OCI-LY3 (cell line): Measurements from ENCODE around the gene ALDH1L1.

Experiments
- H2AFZ ChIP-seq: fragments of 200-600, 300-600 bp; shearing (Covaris generic); 2 replicates; pipeline ENCODE4 v1.6.0; 2014; ENCODE audit warnings: antibody characterized with exemption, low read depth, low read length
- H3K27ac ChIP-seq: fragments of 200-600, 300-600 bp; sonication (generic); 2 replicates; pipeline ENCODE4 v1.5.1; 2014; ENCODE audit warnings: mild to moderate bottlenecking, low read length, moderate library complexity, mixed read lengths
- H3K27me3 ChIP-seq: fragments of 200-600, 300-600 bp; sonication (generic); 2 replicates; pipeline ENCODE4 v1.6.1; 2014; ENCODE audit warnings: low read depth, low read length, mixed read lengths
- H3K36me3 ChIP-seq: fragments of 200-600, 300-600 bp; sonication (generic); replicated peaks from 2 replicates; pipeline ENCODE3; 2014; ENCODE audit warnings: low read depth, low read length, mixed read lengths
- H3K4me1 ChIP-seq: fragments of 300-600, 200-600 bp; sonication (generic); 2 replicates; pipeline ENCODE4 v1.6.1; 2014; ENCODE audit warnings: low read length, mixed read lengths
- H3K4me2 ChIP-seq: fragments of 200-600, 300-600 bp; sonication (generic); 2 replicates; pipeline ENCODE4 v1.6.1; 2014; ENCODE audit warnings: low read length, mixed read lengths
- H3K4me3 ChIP-seq: fragments of 300-600, 200-600 bp; sonication (generic); 2 replicates; pipeline ENCODE4 v1.5.1; 2014; ENCODE audit warnings: antibody characterized with exemption, mild to moderate bottlenecking, low read length, moderate library complexity
- H3K79me2 ChIP-seq: fragments of 300-600, 200-600 bp; shearing (Covaris generic); 2 replicates; pipeline ENCODE4 v1.6.1; 2014; ENCODE audit warnings: mild to moderate bottlenecking, low read length, mixed read lengths
- H3K9ac ChIP-seq: fragments of 300-600, 200-600 bp; shearing (Covaris generic); 2 replicates; pipeline ENCODE4 v1.6.0; 2014; ENCODE audit warnings: mild to moderate bottlenecking, low read length, moderate library complexity
- H3K9me3 ChIP-seq: fragments of 200-600, 300-600 bp; shearing (Covaris generic); 2 replicates; pipeline ENCODE4 v1.6.1; 2014; ENCODE audit warnings: low read length, mixed read lengths; ENCODE audit not compliant: insufficient read depth
- H4K20me1 ChIP-seq: fragments of 200-600, 300-600 bp; sonication (generic); 2 replicates; pipeline ENCODE4 v1.6.1; 2016; ENCODE audit warnings: low read length, mixed read lengths; ENCODE audit not compliant: insufficient read depth
- EZH2phosphoT487 ChIP-seq: fragments of 200-600 bp; shearing (Covaris generic); IDR thresholded peaks from 2 replicates; pipeline ENCODE4 v1.6.1; 2018; ENCODE audit warnings: antibody characterized with exemption, mixed run types, low read depth
- TF ChIP-seq, protein P1 (sequence below): fragments of 200-600, 300-600 bp; sonication (generic); IDR thresholded peaks from 2 replicates; pipeline ENCODE4 v1.5.1; 2014; ENCODE audit warnings: antibody characterized with exemption, low read length, low read depth

ALDH1L1 gene

DNA sequence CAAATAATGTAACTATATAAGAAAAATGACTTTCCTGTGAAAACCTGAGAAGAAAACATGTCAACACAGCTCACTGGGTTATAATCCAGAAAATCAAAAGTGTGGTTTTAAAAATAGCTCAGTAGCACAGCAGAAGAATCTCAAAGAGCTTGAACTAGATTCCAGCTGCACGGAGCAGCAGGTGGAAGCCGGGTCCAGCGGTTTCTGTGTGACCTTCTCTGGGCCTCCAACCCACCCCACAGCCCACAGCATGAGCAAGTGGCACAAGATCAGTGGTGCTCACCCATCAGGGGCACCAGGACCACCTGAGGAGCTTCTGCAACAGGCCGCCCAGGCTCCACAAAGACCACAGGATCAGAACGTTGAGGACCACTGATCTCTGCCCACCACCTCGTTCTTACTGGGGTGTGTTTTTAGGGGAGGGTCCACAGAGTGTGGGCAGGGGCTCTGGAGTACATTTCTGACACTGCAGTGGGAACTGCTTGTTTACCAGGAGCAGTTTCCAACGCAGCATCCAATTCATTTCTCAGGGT lies 119.7 kb downstream of the ALDH1L1 start:
- Histone ChIP-seq H3K9ac (no peak overlapping the region), H4K20me1 (no peaks in the 10 kb centered on the region), H3K27ac (no peak overlapping the region), H3K4me1 (no peaks in the 10 kb centered on the region), H3K27me3 (no peaks in the 10 kb centered on the region), H3K4me3 (no peak overlapping the region), H2AFZ (no peak overlapping the region), H3K9me3 (no peaks in the 10 kb centered on the region), H3K4me2 (no peak overlapping the region), H3K79me2 (no peaks in the 10 kb centered on the region), H3K36me3 (no peaks in the 10 kb centered on the region)
- TF ChIP-seq EZH2phosphoT487, result no peak
- TF ChIP-seq, protein P1, sequence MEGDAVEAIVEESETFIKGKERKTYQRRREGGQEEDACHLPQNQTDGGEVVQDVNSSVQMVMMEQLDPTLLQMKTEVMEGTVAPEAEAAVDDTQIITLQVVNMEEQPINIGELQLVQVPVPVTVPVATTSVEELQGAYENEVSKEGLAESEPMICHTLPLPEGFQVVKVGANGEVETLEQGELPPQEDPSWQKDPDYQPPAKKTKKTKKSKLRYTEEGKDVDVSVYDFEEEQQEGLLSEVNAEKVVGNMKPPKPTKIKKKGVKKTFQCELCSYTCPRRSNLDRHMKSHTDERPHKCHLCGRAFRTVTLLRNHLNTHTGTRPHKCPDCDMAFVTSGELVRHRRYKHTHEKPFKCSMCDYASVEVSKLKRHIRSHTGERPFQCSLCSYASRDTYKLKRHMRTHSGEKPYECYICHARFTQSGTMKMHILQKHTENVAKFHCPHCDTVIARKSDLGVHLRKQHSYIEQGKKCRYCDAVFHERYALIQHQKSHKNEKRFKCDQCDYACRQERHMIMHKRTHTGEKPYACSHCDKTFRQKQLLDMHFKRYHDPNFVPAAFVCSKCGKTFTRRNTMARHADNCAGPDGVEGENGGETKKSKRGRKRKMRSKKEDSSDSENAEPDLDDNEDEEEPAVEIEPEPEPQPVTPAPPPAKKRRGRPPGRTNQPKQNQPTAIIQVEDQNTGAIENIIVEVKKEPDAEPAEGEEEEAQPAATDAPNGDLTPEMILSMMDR, result no peak

DNA sequence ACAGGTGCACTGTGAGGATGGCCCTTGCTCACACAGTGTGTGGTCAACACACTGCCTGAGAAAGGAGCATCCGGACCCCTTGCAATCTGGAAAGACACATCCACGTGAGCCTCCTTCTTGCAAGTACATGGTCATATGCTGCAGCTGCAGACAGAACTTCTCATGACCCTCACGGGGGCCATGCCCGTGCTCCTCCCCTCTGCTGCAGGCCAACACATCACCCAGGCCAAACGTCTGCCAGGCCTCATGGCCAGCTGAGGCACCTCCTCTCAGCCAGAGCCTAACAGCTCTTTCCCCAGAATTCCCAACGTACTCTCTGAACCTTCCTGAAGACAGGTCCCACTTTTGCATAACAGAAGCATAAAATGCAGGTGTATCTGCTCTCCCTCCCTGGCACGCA lies 121.7 kb downstream of the ALDH1L1 start:
- no peak for TF ChIP-seq EZH2phosphoT487
- TF ChIP-seq, protein P1, result no peak
- Histone ChIP-seq H3K79me2 (no peaks in the 10 kb centered on the region), H3K4me3 (no peak overlapping the region), H2AFZ (no peak overlapping the region), H3K36me3 (no peaks in the 10 kb centered on the region), H3K9ac (no peak overlapping the region), H4K20me1 (no peaks in the 10 kb centered on the region), H3K4me1 (no peaks in the 10 kb centered on the region), H3K27me3 (no peaks in the 10 kb centered on the region), H3K27ac (no peak overlapping the region), H3K9me3 (no peaks in the 10 kb centered on the region), H3K4me2 (no peak overlapping the region)

GRCh38 chr3:126057936-126058335 lies 122.5 kb downstream of the ALDH1L1 start:
- H4K20me1 ChIP-seq, result no peaks in the 10 kb centered on the region
- no peaks in the 10 kb centered on the region for H3K79me2 ChIP-seq
- TF ChIP-seq, protein P1, result no peak
- TF ChIP-seq EZH2phosphoT487, result no peak
- no peak overlapping the region for H2AFZ ChIP-seq
- H3K27me3 ChIP-seq, result no peaks in the 10 kb centered on the region
- no peaks in the 10 kb centered on the region for H3K36me3 ChIP-seq
- H3K27ac ChIP-seq, result no peak overlapping the region
- H3K9ac ChIP-seq, result no peak overlapping the region
- no peaks in the 10 kb centered on the region for H3K9me3 ChIP-seq
- H3K4me1 ChIP-seq, result peaks cover under 1% of the 10 kb centered on the region; the same call in 1 of the 2 replicates
- H3K4me3 ChIP-seq, result no peak overlapping the region
- H3K4me2 ChIP-seq, result no peak overlapping the region

DNA sequence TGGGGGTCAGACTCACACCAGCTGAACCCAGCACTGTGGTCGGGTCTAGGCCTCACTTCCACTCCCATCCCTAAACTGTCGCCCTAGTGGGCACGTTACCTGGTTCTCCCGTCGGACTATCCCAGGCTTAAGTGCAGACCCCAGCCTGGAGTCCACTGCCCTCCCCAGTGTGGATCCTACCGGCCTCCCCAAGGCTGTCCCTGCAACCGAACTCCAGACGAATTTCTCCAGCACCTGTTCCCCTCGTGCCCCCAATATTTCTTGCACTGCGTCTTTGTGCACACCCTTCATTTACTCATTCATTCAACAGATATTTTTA lies 122.9 kb downstream of the ALDH1L1 start:
- H3K27me3 ChIP-seq, result no peaks in the 10 kb centered on the region
- no peaks in the 10 kb centered on the region for H3K9me3 ChIP-seq
- peaks cover 6% of the 10 kb centered on the region for H3K4me1 ChIP-seq
- no peaks in the 10 kb centered on the region for H4K20me1 ChIP-seq
- no peaks in the 10 kb centered on the region for H3K79me2 ChIP-seq
- no peak overlapping the region for H3K27ac ChIP-seq
- H3K9ac ChIP-seq, result no peak overlapping the region
- no peak overlapping the region for H3K4me3 ChIP-seq
- TF ChIP-seq EZH2phosphoT487, result no peak
- TF ChIP-seq, protein P1, result no peak
- H3K36me3 ChIP-seq, result no peaks in the 10 kb centered on the region
- no peak overlapping the region for H3K4me2 ChIP-seq
- no peak overlapping the region for H2AFZ ChIP-seq
